ENCODE results near the gene MCTP1. TPM values are rescaled to one million over a fixed set of nuclear protein-coding genes. Genes with fewer than 3 reads are reported as not detected.

MCTP1 gene
- total and polyA plus RNA-seq, 10 of the 15 experiments (the other 5 are each of a cell fraction or from before 2014, with no cell fraction given): 12.6 to 45.9 (median 18.8) TPM

GRCh38 chr5:94700592-94700991, 584.3 kb downstream of the MCTP1 start (continued):
- TF ChIP-seq ETV6 (conservative IDR thresholded peaks at IDR 0.05 in 1 of 2, IDR thresholded peaks at IDR 0.05 in 1 of 2; ENCODE audit: borderline replicate concordance in 1 of 2, low read depth in 1 of 2): peak in 1 of 2 experiments; percentile 91; a peak in 2 of 4 replicates
- no peak for TF ChIP-seq ZNF592 (IDR thresholded peaks at IDR 0.05)
- TF ChIP-seq MEF2A (IDR thresholded peaks at IDR 0.05; ENCODE audit: insufficient read depth, low read depth, low read length): 0 out of 2 replicates have a peak, but pooled peaks have one; percentile 51
- TF ChIP-seq REST (IDR thresholded peaks at IDR 0.05; ENCODE audit: low read depth, low read length): no peak
- TF ChIP-seq SMAD5 (IDR thresholded peaks at IDR 0.05; ENCODE audit: low read depth): no peak
- no peak for TF ChIP-seq POLR2A (IDR thresholded peaks at IDR 0.05; ENCODE audit: low read depth, low read length)
- TF ChIP-seq HDAC2 (IDR thresholded peaks at IDR 0.05): no peak
- TF ChIP-seq IRF5 (IDR thresholded peaks at IDR 0.05; ENCODE audit: borderline replicate concordance): no peak
- no peak for TF ChIP-seq GATAD2B (conservative IDR thresholded peaks at IDR 0.05; ENCODE audit: low read depth)
- peak; percentile 91 for TF ChIP-seq ATF2 (IDR thresholded peaks at IDR 0.05; ENCODE audit: low read length)
- TF ChIP-seq CHD1 (IDR thresholded peaks at IDR 0.05; ENCODE audit: low read depth, low read length): no peak
- no peak for TF ChIP-seq ZBTB4 (CRISPR knock-in tag; IDR thresholded peaks at IDR 0.05)
- TF ChIP-seq RCOR1 (conservative IDR thresholded peaks at IDR 0.05; ENCODE audit: low read depth, low read length): no peak
- no peak for TF ChIP-seq ATF3 (IDR thresholded peaks at IDR 0.05; ENCODE audit: borderline replicate concordance, extremely low read depth, low read depth, low read length)
- TF ChIP-seq CBFB (IDR thresholded peaks at IDR 0.05; ENCODE audit: low read depth): 0 out of 2 replicates have a peak, but pooled peaks have one; percentile 50
- no peak for TF ChIP-seq SPI1 (IDR thresholded peaks at IDR 0.05; ENCODE audit: borderline replicate concordance, insufficient read depth, low read depth, low read length)

Data from GM12878 (cell line).